ENCODE measurements around the gene FOXF2.

DNA sequence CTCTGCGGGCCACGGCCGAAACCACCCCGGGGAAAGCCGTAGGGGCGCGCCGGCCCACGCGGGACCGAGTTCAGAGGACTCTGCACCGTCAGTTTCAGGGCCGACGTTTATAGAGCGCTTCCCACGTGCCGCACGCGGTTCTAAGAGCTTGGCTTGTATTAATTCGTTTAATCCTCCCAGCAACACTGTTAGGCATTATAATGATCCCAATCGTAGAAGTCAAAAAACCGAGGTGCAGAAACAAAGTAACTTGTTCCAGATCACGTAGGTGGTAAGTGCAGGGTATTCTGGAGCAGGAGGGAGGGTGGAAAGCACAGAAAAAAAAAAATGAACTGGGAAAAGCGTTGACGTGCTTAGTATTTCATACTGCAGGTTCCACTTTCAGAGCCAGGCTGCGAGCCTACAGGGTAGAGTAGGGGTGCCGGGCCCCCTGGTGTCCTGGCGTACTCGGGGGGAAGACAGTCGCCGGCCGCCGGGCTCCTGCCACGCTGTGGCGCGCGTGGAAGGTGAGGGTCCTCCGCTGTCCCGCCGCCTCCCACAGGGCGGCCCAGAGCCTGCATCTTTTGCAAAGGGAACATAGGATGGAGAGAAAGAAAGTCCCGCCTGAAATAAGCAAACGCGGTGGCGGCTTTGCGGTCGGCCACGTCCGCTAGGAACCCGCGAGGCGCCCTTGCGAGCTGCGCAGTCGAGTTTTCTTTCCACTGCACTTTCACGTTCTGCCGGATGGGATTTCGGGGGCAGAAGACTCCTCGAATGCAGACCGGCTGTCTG lies 10.2 kb upstream of the FOXF2 start:
- TF ChIP-seq, protein P1, sequence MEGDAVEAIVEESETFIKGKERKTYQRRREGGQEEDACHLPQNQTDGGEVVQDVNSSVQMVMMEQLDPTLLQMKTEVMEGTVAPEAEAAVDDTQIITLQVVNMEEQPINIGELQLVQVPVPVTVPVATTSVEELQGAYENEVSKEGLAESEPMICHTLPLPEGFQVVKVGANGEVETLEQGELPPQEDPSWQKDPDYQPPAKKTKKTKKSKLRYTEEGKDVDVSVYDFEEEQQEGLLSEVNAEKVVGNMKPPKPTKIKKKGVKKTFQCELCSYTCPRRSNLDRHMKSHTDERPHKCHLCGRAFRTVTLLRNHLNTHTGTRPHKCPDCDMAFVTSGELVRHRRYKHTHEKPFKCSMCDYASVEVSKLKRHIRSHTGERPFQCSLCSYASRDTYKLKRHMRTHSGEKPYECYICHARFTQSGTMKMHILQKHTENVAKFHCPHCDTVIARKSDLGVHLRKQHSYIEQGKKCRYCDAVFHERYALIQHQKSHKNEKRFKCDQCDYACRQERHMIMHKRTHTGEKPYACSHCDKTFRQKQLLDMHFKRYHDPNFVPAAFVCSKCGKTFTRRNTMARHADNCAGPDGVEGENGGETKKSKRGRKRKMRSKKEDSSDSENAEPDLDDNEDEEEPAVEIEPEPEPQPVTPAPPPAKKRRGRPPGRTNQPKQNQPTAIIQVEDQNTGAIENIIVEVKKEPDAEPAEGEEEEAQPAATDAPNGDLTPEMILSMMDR (IDR thresholded peaks at IDR 0.05): no peak
- TF ChIP-seq POLR2AphosphoS5 (IDR thresholded peaks at IDR 0.05) (no peak), POLR2A (IDR thresholded peaks at IDR 0.05) (no peak)

All from prostate gland (tissue), 2 donors.